ENCODE results near the gene FNDC10.

The FNDC10 gene

GRCh38 chr1:1623631-1624442, 23.9 kb upstream of the FNDC10 start:
- TF ChIP-seq MAX (IDR thresholded peaks at IDR 0.05) (peak; percentile 38; the same call in 1 of the 2 replicates), TEAD4 (IDR thresholded peaks at IDR 0.05) (no peak)

DNA sequence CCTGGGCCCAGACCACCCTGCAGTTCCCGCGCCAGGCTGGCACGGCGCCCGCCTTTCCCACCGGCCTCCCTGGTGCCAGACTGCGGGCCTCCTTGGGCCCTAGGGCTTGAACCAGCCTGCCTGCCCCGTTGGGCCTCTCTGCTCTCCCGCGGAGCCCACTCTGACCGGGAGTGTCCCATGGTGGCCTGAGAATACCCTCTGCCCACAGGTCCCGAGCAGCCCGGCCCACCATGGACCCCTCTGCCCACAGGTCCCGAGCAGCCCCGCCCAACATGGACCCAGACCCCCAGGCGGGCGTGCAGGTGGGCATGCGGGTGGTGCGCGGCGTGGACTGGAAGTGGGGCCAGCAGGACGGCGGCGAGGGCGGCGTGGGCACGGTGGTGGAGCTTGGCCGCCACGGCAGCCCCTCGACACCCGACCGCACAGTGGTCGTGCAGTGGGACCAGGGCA, 23.3 kb upstream of the FNDC10 start:
- TF ChIP-seq TEAD4 (IDR thresholded peaks at IDR 0.05) (no peak), MAX (IDR thresholded peaks at IDR 0.05) (no peak), TCF12 (IDR thresholded peaks at IDR 0.05; ENCODE audit: low read depth) (no peak), CREB1 (IDR thresholded peaks at IDR 0.05; ENCODE audit: low read depth) (no peak), USF1 (IDR thresholded peaks at IDR 0.05) (no peak), YY1 (IDR thresholded peaks at IDR 0.05; ENCODE audit: low read depth) (no peak), TAF1 (IDR thresholded peaks at IDR 0.05; ENCODE audit: low read depth) (no peak), EP300 (IDR thresholded peaks at IDR 0.05; ENCODE audit: borderline replicate concordance) (no peak), RAD21 (IDR thresholded peaks at IDR 0.05; ENCODE audit: low read depth) (no peak), EGR1 (IDR thresholded peaks at IDR 0.05) (no peak), NFIC (IDR thresholded peaks at IDR 0.05) (no peak), FOXM1 (IDR thresholded peaks at IDR 0.05; ENCODE audit: borderline replicate concordance, low read depth) (no peak), CEBPB (IDR thresholded peaks at IDR 0.05) (no peak), ZBTB7A (IDR thresholded peaks at IDR 0.05; ENCODE audit: low read depth) (no peak)
- TF ChIP-seq, protein P1, sequence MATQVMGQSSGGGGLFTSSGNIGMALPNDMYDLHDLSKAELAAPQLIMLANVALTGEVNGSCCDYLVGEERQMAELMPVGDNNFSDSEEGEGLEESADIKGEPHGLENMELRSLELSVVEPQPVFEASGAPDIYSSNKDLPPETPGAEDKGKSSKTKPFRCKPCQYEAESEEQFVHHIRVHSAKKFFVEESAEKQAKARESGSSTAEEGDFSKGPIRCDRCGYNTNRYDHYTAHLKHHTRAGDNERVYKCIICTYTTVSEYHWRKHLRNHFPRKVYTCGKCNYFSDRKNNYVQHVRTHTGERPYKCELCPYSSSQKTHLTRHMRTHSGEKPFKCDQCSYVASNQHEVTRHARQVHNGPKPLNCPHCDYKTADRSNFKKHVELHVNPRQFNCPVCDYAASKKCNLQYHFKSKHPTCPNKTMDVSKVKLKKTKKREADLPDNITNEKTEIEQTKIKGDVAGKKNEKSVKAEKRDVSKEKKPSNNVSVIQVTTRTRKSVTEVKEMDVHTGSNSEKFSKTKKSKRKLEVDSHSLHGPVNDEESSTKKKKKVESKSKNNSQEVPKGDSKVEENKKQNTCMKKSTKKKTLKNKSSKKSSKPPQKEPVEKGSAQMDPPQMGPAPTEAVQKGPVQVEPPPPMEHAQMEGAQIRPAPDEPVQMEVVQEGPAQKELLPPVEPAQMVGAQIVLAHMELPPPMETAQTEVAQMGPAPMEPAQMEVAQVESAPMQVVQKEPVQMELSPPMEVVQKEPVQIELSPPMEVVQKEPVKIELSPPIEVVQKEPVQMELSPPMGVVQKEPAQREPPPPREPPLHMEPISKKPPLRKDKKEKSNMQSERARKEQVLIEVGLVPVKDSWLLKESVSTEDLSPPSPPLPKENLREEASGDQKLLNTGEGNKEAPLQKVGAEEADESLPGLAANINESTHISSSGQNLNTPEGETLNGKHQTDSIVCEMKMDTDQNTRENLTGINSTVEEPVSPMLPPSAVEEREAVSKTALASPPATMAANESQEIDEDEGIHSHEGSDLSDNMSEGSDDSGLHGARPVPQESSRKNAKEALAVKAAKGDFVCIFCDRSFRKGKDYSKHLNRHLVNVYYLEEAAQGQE (IDR thresholded peaks at IDR 0.05; ENCODE audit: low read depth), result no peak

DNA sequence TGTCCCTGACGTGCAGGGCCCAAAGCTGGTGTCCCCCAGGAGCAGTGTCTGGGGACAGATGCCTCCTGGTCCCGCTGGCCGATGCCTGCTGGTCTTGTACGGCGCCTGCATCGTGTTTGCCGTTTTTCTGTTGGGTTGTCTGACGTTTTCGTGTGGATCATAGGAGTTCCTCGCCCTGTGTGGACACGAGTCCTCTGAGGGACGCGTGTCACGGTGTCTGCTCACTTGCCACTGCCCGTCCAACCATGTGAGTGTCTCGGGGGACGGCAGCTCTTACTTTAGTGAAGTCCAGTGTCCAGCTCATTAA, 22.8 kb upstream of the FNDC10 start:
- TF ChIP-seq EP300 (IDR thresholded peaks at IDR 0.05; ENCODE audit: borderline replicate concordance) (no peak), CREB1 (IDR thresholded peaks at IDR 0.05; ENCODE audit: low read depth) (no peak), TCF12 (IDR thresholded peaks at IDR 0.05; ENCODE audit: low read depth) (no peak)

GRCh38 chr1:1622010-1622787, 22.3 kb upstream of the FNDC10 start:
- TF ChIP-seq ZBTB7A (IDR thresholded peaks at IDR 0.05; ENCODE audit: low read depth) (no peak), CREB1 (IDR thresholded peaks at IDR 0.05; ENCODE audit: low read depth) (no peak), TAF1 (IDR thresholded peaks at IDR 0.05; ENCODE audit: low read depth) (no peak), CEBPB (IDR thresholded peaks at IDR 0.05) (no peak), TEAD4 (IDR thresholded peaks at IDR 0.05) (no peak), EP300 (IDR thresholded peaks at IDR 0.05; ENCODE audit: borderline replicate concordance) (no peak), NFIC (IDR thresholded peaks at IDR 0.05) (no peak), MAX (IDR thresholded peaks at IDR 0.05) (no peak), RAD21 (IDR thresholded peaks at IDR 0.05; ENCODE audit: low read depth) (no peak), FOXM1 (IDR thresholded peaks at IDR 0.05; ENCODE audit: borderline replicate concordance, low read depth) (no peak)
- TF ChIP-seq, protein P1 (IDR thresholded peaks at IDR 0.05; ENCODE audit: low read depth), result no peak

- TF ChIP-seq YY1 (IDR thresholded peaks at IDR 0.05; ENCODE audit: low read depth) (no peak), TCF12 (IDR thresholded peaks at IDR 0.05; ENCODE audit: low read depth) (no peak), USF1 (IDR thresholded peaks at IDR 0.05) (no peak), RAD21 (IDR thresholded peaks at IDR 0.05; ENCODE audit: low read depth) (no peak), CEBPB (IDR thresholded peaks at IDR 0.05) (no peak), TAF1 (IDR thresholded peaks at IDR 0.05; ENCODE audit: low read depth) (no peak), NFIC (IDR thresholded peaks at IDR 0.05) (no peak), TEAD4 (IDR thresholded peaks at IDR 0.05) (no peak), MAX (IDR thresholded peaks at IDR 0.05) (no peak), EP300 (IDR thresholded peaks at IDR 0.05; ENCODE audit: borderline replicate concordance) (no peak)
These were observed 21.5 kb upstream of the FNDC10 start for GRCh38 chr1:1621173-1622009.

Data from Ishikawa (cell line).